ENCODE data around the gene KIRREL2.

Gene KIRREL2

GRCh38 chr19:35870798-35871197 is 14.1 kb downstream of the KIRREL2 start:
- no peaks in the 10 kb centered on the region for H3K36me3 Mint-ChIP-seq (ENCODE audit: low read depth)
- no peaks in the 10 kb centered on the region for H3K9me3 Mint-ChIP-seq
- H3K4me1 Mint-ChIP-seq (ENCODE audit: low read depth): peaks cover 13% of the 10 kb centered on the region
- peaks cover 27% of the 10 kb centered on the region for H3K27me3 Mint-ChIP-seq (ENCODE audit: low read depth)
- no peak overlapping the region for H3K27ac Mint-ChIP-seq
- H3K4me3 Mint-ChIP-seq: no peak overlapping the region

- H3K27me3 Mint-ChIP-seq (ENCODE audit: low read depth): peaks cover 23% of the 10 kb centered on the region
- H3K9me3 Mint-ChIP-seq: no peaks in the 10 kb centered on the region
- H3K4me3 Mint-ChIP-seq: no peak overlapping the region
- H3K36me3 Mint-ChIP-seq (ENCODE audit: low read depth): no peaks in the 10 kb centered on the region
- H3K27ac Mint-ChIP-seq: no peak overlapping the region
- H3K4me1 Mint-ChIP-seq (ENCODE audit: low read depth): peaks cover 13% of the 10 kb centered on the region
Observed at GRCh38 chr19:35871611-35872010, 14.9 kb downstream of the KIRREL2 start.

GRCh38 chr19:35872180-35872579 is 15.5 kb downstream of the KIRREL2 start:
- Mint-ChIP-seq H3K9me3 (no peaks in the 10 kb centered on the region), H3K36me3 (ENCODE audit: low read depth) (no peaks in the 10 kb centered on the region), H3K27me3 (ENCODE audit: low read depth) (peaks cover 21% of the 10 kb centered on the region), H3K4me1 (ENCODE audit: low read depth) (peaks cover 13% of the 10 kb centered on the region), H3K27ac (no peak overlapping the region), H3K4me3 (no peak overlapping the region)

- H3K4me1 Mint-ChIP-seq (ENCODE audit: low read depth): peaks cover 8% of the 10 kb centered on the region
- no peak overlapping the region for H3K4me3 Mint-ChIP-seq
- no peaks in the 10 kb centered on the region for H3K9me3 Mint-ChIP-seq
- no peak overlapping the region for H3K27ac Mint-ChIP-seq
- peaks cover 12% of the 10 kb centered on the region for H3K27me3 Mint-ChIP-seq (ENCODE audit: low read depth)
- H3K36me3 Mint-ChIP-seq (ENCODE audit: low read depth): no peaks in the 10 kb centered on the region
Observed at GRCh38 chr19:35874392-35874930, 17.8 kb downstream of the KIRREL2 start.

GRCh38 chr19:35879068-35879467 is 22.4 kb downstream of the KIRREL2 start:
- Mint-ChIP-seq H3K4me3 (no peak overlapping the region), H3K4me1 (ENCODE audit: low read depth) (peaks cover 11% of the 10 kb centered on the region), H3K27me3 (ENCODE audit: low read depth) (peaks cover 13% of the 10 kb centered on the region), H3K36me3 (ENCODE audit: low read depth) (no peaks in the 10 kb centered on the region), H3K27ac (no peak overlapping the region), H3K9me3 (no peaks in the 10 kb centered on the region)

- peak overlapping the region; percentile 49 for H3K27ac Mint-ChIP-seq
Observed at GRCh38 chr19:35879770-35880317, 23.1 kb downstream of the KIRREL2 start.

GRCh38 chr19:35882114-35882832 is 25.6 kb downstream of the KIRREL2 start:
- Mint-ChIP-seq H3K27me3 (ENCODE audit: low read depth) (peaks cover 13% of the 10 kb centered on the region), H3K36me3 (ENCODE audit: low read depth) (peaks cover 9% of the 10 kb centered on the region), H3K4me1 (ENCODE audit: low read depth) (peaks cover 11% of the 10 kb centered on the region), H3K9me3 (no peaks in the 10 kb centered on the region), H3K4me3 (no peak overlapping the region), H3K27ac (no peak overlapping the region)

More at GRCh38 chr19:35879770-35880317, 23.1 kb downstream of the KIRREL2 start:
- no peaks in the 10 kb centered on the region for H3K36me3 Mint-ChIP-seq (ENCODE audit: low read depth)
- H3K27me3 Mint-ChIP-seq (ENCODE audit: low read depth): peaks cover 13% of the 10 kb centered on the region
- H3K4me3 Mint-ChIP-seq: no peak overlapping the region
- no peaks in the 10 kb centered on the region for H3K9me3 Mint-ChIP-seq
- peaks cover 11% of the 10 kb centered on the region for H3K4me1 Mint-ChIP-seq (ENCODE audit: low read depth)

- Mint-ChIP-seq H3K4me1 (ENCODE audit: low read depth) (peaks cover 14% of the 10 kb centered on the region), H3K27me3 (ENCODE audit: low read depth) (peaks cover 8% of the 10 kb centered on the region), H3K36me3 (ENCODE audit: low read depth) (peaks cover 20% of the 10 kb centered on the region), H3K27ac (no peak overlapping the region), H3K9me3 (no peaks in the 10 kb centered on the region), H3K4me3 (no peak overlapping the region)
Observed at GRCh38 chr19:35883882-35884281, 27.2 kb downstream of the KIRREL2 start.

- H3K27me3 Mint-ChIP-seq (ENCODE audit: low read depth): no peaks in the 10 kb centered on the region
- H3K27ac Mint-ChIP-seq: no peak overlapping the region
- H3K4me1 Mint-ChIP-seq (ENCODE audit: low read depth): peaks cover 7% of the 10 kb centered on the region
- H3K36me3 Mint-ChIP-seq (ENCODE audit: low read depth): peaks cover 29% of the 10 kb centered on the region
- no peak overlapping the region for H3K4me3 Mint-ChIP-seq
- H3K9me3 Mint-ChIP-seq: no peaks in the 10 kb centered on the region
Observed at GRCh38 chr19:35885225-35885738, 28.6 kb downstream of the KIRREL2 start.

GRCh38 chr19:35885904-35886303 is 29.2 kb downstream of the KIRREL2 start:
- H3K36me3 Mint-ChIP-seq (ENCODE audit: low read depth): peaks cover 33% of the 10 kb centered on the region
- H3K27me3 Mint-ChIP-seq (ENCODE audit: low read depth): no peaks in the 10 kb centered on the region
- no peak overlapping the region for H3K27ac Mint-ChIP-seq
- no peaks in the 10 kb centered on the region for H3K9me3 Mint-ChIP-seq
- H3K4me1 Mint-ChIP-seq (ENCODE audit: low read depth): peaks cover 7% of the 10 kb centered on the region
- H3K4me3 Mint-ChIP-seq: no peak overlapping the region

GRCh38 chr19:35887197-35887596 is 30.5 kb downstream of the KIRREL2 start:
- Mint-ChIP-seq H3K36me3 (ENCODE audit: low read depth) (peaks cover 36% of the 10 kb centered on the region), H3K27ac (no peak overlapping the region), H3K9me3 (no peaks in the 10 kb centered on the region), H3K4me1 (ENCODE audit: low read depth) (peaks cover 6% of the 10 kb centered on the region), H3K27me3 (ENCODE audit: low read depth) (no peaks in the 10 kb centered on the region), H3K4me3 (no peak overlapping the region)

GRCh38 chr19:35888398-35888797 is 31.7 kb downstream of the KIRREL2 start:
- Mint-ChIP-seq H3K4me3 (no peak overlapping the region), H3K27me3 (ENCODE audit: low read depth) (no peaks in the 10 kb centered on the region), H3K27ac (no peak overlapping the region), H3K9me3 (no peaks in the 10 kb centered on the region), H3K36me3 (ENCODE audit: low read depth) (peaks cover 45% of the 10 kb centered on the region), H3K4me1 (ENCODE audit: low read depth) (peaks cover 3% of the 10 kb centered on the region)

- Mint-ChIP-seq H3K4me3 (no peak overlapping the region), H3K36me3 (ENCODE audit: low read depth) (peaks cover 47% of the 10 kb centered on the region), H3K27ac (no peak overlapping the region), H3K9me3 (no peaks in the 10 kb centered on the region), H3K4me1 (ENCODE audit: low read depth) (peaks cover 3% of the 10 kb centered on the region), H3K27me3 (ENCODE audit: low read depth) (no peaks in the 10 kb centered on the region)
Observed at GRCh38 chr19:35889370-35890112, 32.8 kb downstream of the KIRREL2 start.

- Mint-ChIP-seq H3K9me3 (no peaks in the 10 kb centered on the region), H3K4me3 (no peak overlapping the region), H3K36me3 (ENCODE audit: low read depth) (peaks cover 49% of the 10 kb centered on the region), H3K27ac (no peak overlapping the region), H3K4me1 (ENCODE audit: low read depth) (peaks cover 3% of the 10 kb centered on the region), H3K27me3 (ENCODE audit: low read depth) (no peaks in the 10 kb centered on the region)
Observed at GRCh38 chr19:35890113-35890650, 33.5 kb downstream of the KIRREL2 start.

Data from T-helper 1 cell treated with Interleukin-12 subunit alpha and Interleukin-12 subunit beta and Interleukin-4 antibody, amounts not matched to agents 30 μg/mL and 1 μg/mL, for 36 hours (primary cell).